Measurements from ENCODE around the gene IRX4.

IRX4 gene

GRCh38 chr5:1833264-1834021 lies 49.3 kb downstream of the IRX4 start:
- H3K36me3 ChIP-seq (ENCODE audit: control insufficient read depth, insufficient read depth, low read length): no peaks in the 10 kb centered on the region
- no peak for DNase-seq
- H3K9me3 ChIP-seq (ENCODE audit: control insufficient read depth, low read length): no peaks in the 10 kb centered on the region
- H3K4me3 ChIP-seq (ENCODE audit: insufficient read depth, low read depth, low read length, poor library complexity, severe bottlenecking): no peak overlapping the region
- H3K27me3 ChIP-seq (replicated peaks; ENCODE audit: control insufficient read depth, insufficient read depth, low read length, poor library complexity, severe bottlenecking): no peaks in the 10 kb centered on the region
- no peak overlapping the region for H3K27ac ChIP-seq (ENCODE audit: insufficient read depth, low read length, poor library complexity, severe bottlenecking)
- H3K4me1 ChIP-seq (ENCODE audit: control insufficient read depth, insufficient read depth, low read length, poor library complexity, severe bottlenecking): no peaks in the 10 kb centered on the region

- no peaks in the 10 kb centered on the region for H3K9me3 ChIP-seq (ENCODE audit: control insufficient read depth, low read length)
- H3K36me3 ChIP-seq (ENCODE audit: control insufficient read depth, insufficient read depth, low read length): no peaks in the 10 kb centered on the region
- no peak overlapping the region for H3K4me3 ChIP-seq (ENCODE audit: insufficient read depth, low read depth, low read length, poor library complexity, severe bottlenecking)
- no peaks in the 10 kb centered on the region for H3K4me1 ChIP-seq (ENCODE audit: control insufficient read depth, insufficient read depth, low read length, poor library complexity, severe bottlenecking)
- DNase-seq: no peak
- H3K27me3 ChIP-seq (replicated peaks; ENCODE audit: control insufficient read depth, insufficient read depth, low read length, poor library complexity, severe bottlenecking): no peaks in the 10 kb centered on the region
- H3K27ac ChIP-seq (ENCODE audit: insufficient read depth, low read length, poor library complexity, severe bottlenecking): no peak overlapping the region
Measured at GRCh38 chr5:1832511-1833250, 50.0 kb downstream of the IRX4 start.

GRCh38 chr5:1831677-1832313 lies 50.9 kb downstream of the IRX4 start:
- Histone ChIP-seq H3K9me3 (ENCODE audit: control insufficient read depth, low read length) (no peaks in the 10 kb centered on the region), H3K4me3 (ENCODE audit: insufficient read depth, low read depth, low read length, poor library complexity, severe bottlenecking) (no peak overlapping the region), H3K27me3 (replicated peaks; ENCODE audit: control insufficient read depth, insufficient read depth, low read length, poor library complexity, severe bottlenecking) (no peaks in the 10 kb centered on the region), H3K36me3 (ENCODE audit: control insufficient read depth, insufficient read depth, low read length) (no peaks in the 10 kb centered on the region), H3K4me1 (ENCODE audit: control insufficient read depth, insufficient read depth, low read length, poor library complexity, severe bottlenecking) (no peaks in the 10 kb centered on the region), H3K27ac (ENCODE audit: insufficient read depth, low read length, poor library complexity, severe bottlenecking) (no peak overlapping the region)
- DNase-seq: no peak

GRCh38 chr5:1831257-1831656 lies 51.5 kb downstream of the IRX4 start:
- Histone ChIP-seq H3K4me1 (ENCODE audit: control insufficient read depth, insufficient read depth, low read length, poor library complexity, severe bottlenecking) (no peaks in the 10 kb centered on the region), H3K27ac (ENCODE audit: insufficient read depth, low read length, poor library complexity, severe bottlenecking) (no peak overlapping the region), H3K36me3 (ENCODE audit: control insufficient read depth, insufficient read depth, low read length) (no peaks in the 10 kb centered on the region), H3K9me3 (ENCODE audit: control insufficient read depth, low read length) (no peaks in the 10 kb centered on the region), H3K4me3 (ENCODE audit: insufficient read depth, low read depth, low read length, poor library complexity, severe bottlenecking) (no peak overlapping the region), H3K27me3 (replicated peaks; ENCODE audit: control insufficient read depth, insufficient read depth, low read length, poor library complexity, severe bottlenecking) (no peaks in the 10 kb centered on the region)
- no peak for DNase-seq

- Histone ChIP-seq H3K4me3 (ENCODE audit: insufficient read depth, low read depth, low read length, poor library complexity, severe bottlenecking) (no peak overlapping the region), H3K9me3 (ENCODE audit: control insufficient read depth, low read length) (no peaks in the 10 kb centered on the region), H3K36me3 (ENCODE audit: control insufficient read depth, insufficient read depth, low read length) (no peaks in the 10 kb centered on the region), H3K27ac (ENCODE audit: insufficient read depth, low read length, poor library complexity, severe bottlenecking) (no peak overlapping the region), H3K4me1 (ENCODE audit: control insufficient read depth, insufficient read depth, low read length, poor library complexity, severe bottlenecking) (no peaks in the 10 kb centered on the region), H3K27me3 (replicated peaks; ENCODE audit: control insufficient read depth, insufficient read depth, low read length, poor library complexity, severe bottlenecking) (no peaks in the 10 kb centered on the region)
- no peak for DNase-seq
Measured at GRCh38 chr5:1830571-1831228, 52.0 kb downstream of the IRX4 start.

- H3K4me1 ChIP-seq (ENCODE audit: control insufficient read depth, insufficient read depth, low read length, poor library complexity, severe bottlenecking): no peaks in the 10 kb centered on the region
- H3K27ac ChIP-seq (ENCODE audit: insufficient read depth, low read length, poor library complexity, severe bottlenecking): no peak overlapping the region
- no peaks in the 10 kb centered on the region for H3K27me3 ChIP-seq (replicated peaks; ENCODE audit: control insufficient read depth, insufficient read depth, low read length, poor library complexity, severe bottlenecking)
- no peak overlapping the region for H3K4me3 ChIP-seq (ENCODE audit: insufficient read depth, low read depth, low read length, poor library complexity, severe bottlenecking)
- peak in 2 of 3 donors; percentile 5 to 33 for DNase-seq
- H3K9me3 ChIP-seq (ENCODE audit: control insufficient read depth, low read length): no peaks in the 10 kb centered on the region
- no peaks in the 10 kb centered on the region for H3K36me3 ChIP-seq (ENCODE audit: control insufficient read depth, insufficient read depth, low read length)
Measured at GRCh38 chr5:1827886-1828397, 54.8 kb downstream of the IRX4 start.
